ENCODE data around the gene CES3. TPM values are rescaled to one million over a fixed set of nuclear protein-coding genes. Genes with fewer than 3 reads are reported as not detected.
A peak's percentile ranks its signal among the peaks of the same experiment; 100 is the strongest.

CES3 gene, protein sequence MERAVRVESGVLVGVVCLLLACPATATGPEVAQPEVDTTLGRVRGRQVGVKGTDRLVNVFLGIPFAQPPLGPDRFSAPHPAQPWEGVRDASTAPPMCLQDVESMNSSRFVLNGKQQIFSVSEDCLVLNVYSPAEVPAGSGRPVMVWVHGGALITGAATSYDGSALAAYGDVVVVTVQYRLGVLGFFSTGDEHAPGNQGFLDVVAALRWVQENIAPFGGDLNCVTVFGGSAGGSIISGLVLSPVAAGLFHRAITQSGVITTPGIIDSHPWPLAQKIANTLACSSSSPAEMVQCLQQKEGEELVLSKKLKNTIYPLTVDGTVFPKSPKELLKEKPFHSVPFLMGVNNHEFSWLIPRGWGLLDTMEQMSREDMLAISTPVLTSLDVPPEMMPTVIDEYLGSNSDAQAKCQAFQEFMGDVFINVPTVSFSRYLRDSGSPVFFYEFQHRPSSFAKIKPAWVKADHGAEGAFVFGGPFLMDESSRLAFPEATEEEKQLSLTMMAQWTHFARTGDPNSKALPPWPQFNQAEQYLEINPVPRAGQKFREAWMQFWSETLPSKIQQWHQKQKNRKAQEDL
- total RNA-seq (ENCODE audit: unreplicated experiment) = 4.1 TPM
- long read RNA-seq = 0 reads

DNA sequence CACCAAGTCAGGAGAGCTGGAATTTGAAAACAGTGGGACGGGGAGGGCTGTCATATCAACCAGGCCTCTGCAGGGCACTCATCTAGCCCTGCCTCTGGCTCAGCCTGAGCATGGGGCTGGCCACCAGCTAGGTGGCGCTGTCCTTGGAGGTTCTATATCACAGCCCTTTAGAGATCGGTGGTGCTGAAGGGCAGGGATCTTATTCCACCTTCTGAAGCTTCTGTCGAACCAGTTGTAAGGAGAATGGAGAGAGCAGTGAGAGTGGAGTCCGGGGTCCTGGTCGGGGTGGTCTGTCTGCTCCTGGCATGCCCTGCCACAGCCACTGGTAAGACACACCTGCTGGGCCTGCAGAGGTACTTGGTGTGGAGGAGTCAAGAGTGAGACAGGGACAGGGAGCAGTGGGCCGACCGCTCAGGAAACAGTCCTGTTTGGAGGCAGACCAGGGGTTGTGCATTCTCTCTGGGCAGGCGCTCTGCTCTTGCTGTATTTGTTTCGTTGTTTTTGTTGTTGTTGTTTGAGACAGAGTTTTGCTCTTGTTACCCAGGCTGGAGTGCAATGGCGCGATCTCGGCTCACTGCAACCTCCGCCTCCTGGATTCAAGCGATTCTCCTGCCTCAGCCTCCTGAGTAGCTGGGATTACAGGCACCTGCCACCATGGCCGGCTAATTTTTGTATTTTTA lies at the start of gene CES3:
CES3 (plus strand) TSS at position 202 of the 680 bp plus-strand sequence; CDS start at position 244, 42 bp downstream.
- peak; percentile 89 for DNase-seq
- Mint-ChIP-seq H3K4me1 (ENCODE audit: low read depth, unreplicated experiment) (peaks cover 5% of the 10 kb centered on the region), H3K9me3 (ENCODE audit: unreplicated experiment) (peaks cover 6% of the 10 kb centered on the region), H3K4me3 (ENCODE audit: unreplicated experiment) (peak within 1 kb of the TSS; percentile 77), H3K36me3 (ENCODE audit: unreplicated experiment) (no peaks in the 10 kb centered on the region), H3K27ac (ENCODE audit: unreplicated experiment) (no peak within 1 kb of the TSS), H3K27me3 (ENCODE audit: unreplicated experiment) (peaks cover 4% of the 10 kb centered on the region)
- TF ChIP-seq CTCF (IDR thresholded peaks at IDR 0.05; ENCODE audit: partially characterized antibody, unreplicated experiment) = peak; percentile 78

GRCh38 chr16:66911801-66912200 lies 49.3 kb upstream of the CES3 start:
- Mint-ChIP-seq H3K27me3 (ENCODE audit: unreplicated experiment) (peaks cover 2% of the 10 kb centered on the region), H3K36me3 (ENCODE audit: unreplicated experiment) (peaks cover 4% of the 10 kb centered on the region), H3K9me3 (ENCODE audit: unreplicated experiment) (peaks cover 2% of the 10 kb centered on the region), H3K4me3 (ENCODE audit: unreplicated experiment) (no peak overlapping the region), H3K27ac (ENCODE audit: unreplicated experiment) (no peak overlapping the region), H3K4me1 (ENCODE audit: low read depth, unreplicated experiment) (no peaks in the 10 kb centered on the region)
- DNase-seq = no peak
- TF ChIP-seq CTCF (IDR thresholded peaks at IDR 0.05; ENCODE audit: partially characterized antibody, unreplicated experiment) = no peak

DNA sequence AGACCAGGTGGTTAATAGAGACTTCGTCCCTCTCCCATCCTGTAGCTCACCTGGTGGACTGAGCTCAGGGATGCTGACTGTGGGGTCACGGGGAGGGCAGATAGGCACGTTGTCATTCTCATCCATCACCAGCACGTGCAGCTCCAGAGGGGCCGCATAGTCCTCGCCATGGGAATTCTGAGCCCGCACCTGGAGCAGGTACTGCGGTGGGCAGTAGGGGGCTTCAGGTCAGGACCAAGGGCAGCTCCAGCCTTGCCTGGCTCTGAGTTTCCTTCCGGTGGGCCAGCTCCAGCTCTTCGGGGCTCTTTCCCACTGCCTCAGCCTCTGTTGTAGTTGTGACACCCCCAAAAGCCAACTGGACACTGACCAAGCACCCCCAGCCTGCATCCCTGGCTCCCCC lies 48.0 kb upstream of the CES3 start:
- H3K4me3 Mint-ChIP-seq (ENCODE audit: unreplicated experiment) = no peak overlapping the region
- TF ChIP-seq CTCF (IDR thresholded peaks at IDR 0.05; ENCODE audit: partially characterized antibody, unreplicated experiment) = no peak
- H3K27me3 Mint-ChIP-seq (ENCODE audit: unreplicated experiment) = peaks cover 2% of the 10 kb centered on the region
- DNase-seq = no peak
- H3K27ac Mint-ChIP-seq (ENCODE audit: unreplicated experiment) = no peak overlapping the region
- H3K4me1 Mint-ChIP-seq (ENCODE audit: low read depth, unreplicated experiment) = no peaks in the 10 kb centered on the region
- peaks cover 4% of the 10 kb centered on the region for H3K36me3 Mint-ChIP-seq (ENCODE audit: unreplicated experiment)
- peaks cover 2% of the 10 kb centered on the region for H3K9me3 Mint-ChIP-seq (ENCODE audit: unreplicated experiment)

DNA sequence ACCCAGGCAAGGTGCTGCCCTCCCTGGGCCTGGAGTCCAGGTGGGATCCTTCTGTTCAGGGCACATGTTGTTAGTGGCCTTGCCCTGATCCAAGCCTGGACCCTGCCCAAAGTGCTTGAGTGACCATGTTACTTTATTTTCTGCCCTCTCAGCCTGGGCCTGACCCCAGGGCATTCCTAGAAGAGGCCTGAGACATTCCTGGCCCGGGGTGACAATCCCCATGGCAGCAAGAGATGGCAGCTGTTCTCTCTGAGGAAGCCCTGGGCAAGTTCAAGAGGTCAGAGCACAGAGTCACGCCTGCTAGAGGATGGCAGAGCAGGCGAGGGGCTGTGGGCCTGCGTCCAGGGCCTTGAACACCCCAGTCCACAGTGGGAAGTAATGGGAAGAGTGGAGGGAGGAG lies 47.4 kb upstream of the CES3 start:
- Mint-ChIP-seq H3K4me3 (ENCODE audit: unreplicated experiment) (no peak overlapping the region), H3K27ac (ENCODE audit: unreplicated experiment) (no peak overlapping the region)

More for the DNA sequence above, 47.4 kb upstream of the CES3 start:
- Mint-ChIP-seq H3K4me1 (ENCODE audit: low read depth, unreplicated experiment) (no peaks in the 10 kb centered on the region), H3K36me3 (ENCODE audit: unreplicated experiment) (peaks cover 4% of the 10 kb centered on the region), H3K27me3 (ENCODE audit: unreplicated experiment) (peaks cover 2% of the 10 kb centered on the region), H3K9me3 (ENCODE audit: unreplicated experiment) (peaks cover 2% of the 10 kb centered on the region)
- no peak for TF ChIP-seq CTCF (IDR thresholded peaks at IDR 0.05; ENCODE audit: partially characterized antibody, unreplicated experiment)
- no peak for DNase-seq

All from glutamatergic neuron (in vitro differentiated cells).